Measurements from ENCODE around the gene NFASC. TPM values are rescaled to one million over a fixed set of nuclear protein-coding genes. Genes with fewer than 3 reads are reported as not detected.

Gene NFASC
- total and polyA plus RNA-seq, 2 experiments from 2014 or later = 3.9 to 11.7 TPM

- DNase-seq (ENCODE audit: low spot score) (no peak), ATAC-seq (no peak)
- TF ChIP-seq JUNB (IDR thresholded peaks at IDR 0.05; ENCODE audit: unreplicated experiment) (no peak), NANOG (IDR thresholded peaks at IDR 0.05; ENCODE audit: borderline replicate concordance) (no peak)
- no peaks in the 10 kb centered on the region for H3K9me3 Mint-ChIP-seq
- H3K9me2 ChIP-seq (ENCODE audit: insufficient read depth) = 0 out of 2 replicates have a peak, but pooled peaks cover 4% of the 10 kb centered on the region
- no peaks in the 10 kb centered on the region for H3K36me3 ChIP-seq (ENCODE audit: insufficient read depth)
- H3K4me1 Mint-ChIP-seq = peaks cover 40% of the 10 kb centered on the region
- no peak overlapping the region for H3K4me3 ChIP-seq
- H3K27ac Mint-ChIP-seq = no peak overlapping the region
- peaks cover 15% of the 10 kb centered on the region for H3K27me3 Mint-ChIP-seq (ENCODE audit: insufficient read depth, low read depth, poor library complexity)
- H3K79me2 ChIP-seq (replicated peaks; ENCODE audit: insufficient read depth) = no peaks in the 10 kb centered on the region
- no peak overlapping the region for H3K4me3 Mint-ChIP-seq
- no peaks in the 10 kb centered on the region for H3K27me3 ChIP-seq (ENCODE audit: insufficient read depth)
- no peak overlapping the region for H3K27ac ChIP-seq (ENCODE audit: low read depth)
- H3K4me2 ChIP-seq = no peak overlapping the region
- H3K36me3 Mint-ChIP-seq (ENCODE audit: low read depth) = no peaks in the 10 kb centered on the region
- H4K20me1 ChIP-seq (replicated peaks; ENCODE audit: insufficient read depth) = no peaks in the 10 kb centered on the region
- peaks cover 17% of the 10 kb centered on the region for H3K4me1 ChIP-seq (ENCODE audit: insufficient read depth)
- H3F3A ChIP-seq (replicated peaks; ENCODE audit: low read depth) = no peaks in the 10 kb centered on the region
- H2AFZ ChIP-seq = no peak overlapping the region
Observed at GRCh38 chr1:205049479-205049878, 178.8 kb downstream of the NFASC start.

GRCh38 chr1:205052690-205053089 is 182.0 kb downstream of the NFASC start:
- H3K36me3 Mint-ChIP-seq (ENCODE audit: low read depth) = no peaks in the 10 kb centered on the region
- H3K27me3 Mint-ChIP-seq (ENCODE audit: insufficient read depth, low read depth, poor library complexity) = peaks cover 8% of the 10 kb centered on the region
- no peaks in the 10 kb centered on the region for H3K4me1 ChIP-seq (ENCODE audit: insufficient read depth)
- H3K27ac Mint-ChIP-seq = no peak overlapping the region
- H3K27me3 ChIP-seq (ENCODE audit: insufficient read depth) = no peaks in the 10 kb centered on the region
- TF ChIP-seq, protein P1, sequence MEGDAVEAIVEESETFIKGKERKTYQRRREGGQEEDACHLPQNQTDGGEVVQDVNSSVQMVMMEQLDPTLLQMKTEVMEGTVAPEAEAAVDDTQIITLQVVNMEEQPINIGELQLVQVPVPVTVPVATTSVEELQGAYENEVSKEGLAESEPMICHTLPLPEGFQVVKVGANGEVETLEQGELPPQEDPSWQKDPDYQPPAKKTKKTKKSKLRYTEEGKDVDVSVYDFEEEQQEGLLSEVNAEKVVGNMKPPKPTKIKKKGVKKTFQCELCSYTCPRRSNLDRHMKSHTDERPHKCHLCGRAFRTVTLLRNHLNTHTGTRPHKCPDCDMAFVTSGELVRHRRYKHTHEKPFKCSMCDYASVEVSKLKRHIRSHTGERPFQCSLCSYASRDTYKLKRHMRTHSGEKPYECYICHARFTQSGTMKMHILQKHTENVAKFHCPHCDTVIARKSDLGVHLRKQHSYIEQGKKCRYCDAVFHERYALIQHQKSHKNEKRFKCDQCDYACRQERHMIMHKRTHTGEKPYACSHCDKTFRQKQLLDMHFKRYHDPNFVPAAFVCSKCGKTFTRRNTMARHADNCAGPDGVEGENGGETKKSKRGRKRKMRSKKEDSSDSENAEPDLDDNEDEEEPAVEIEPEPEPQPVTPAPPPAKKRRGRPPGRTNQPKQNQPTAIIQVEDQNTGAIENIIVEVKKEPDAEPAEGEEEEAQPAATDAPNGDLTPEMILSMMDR (conservative IDR thresholded peaks at IDR 0.05; ENCODE audit: low read depth in 2 of 2) = peak in 1 of 2 experiments; percentile 31; a peak in 2 of 4 replicates
- TF ChIP-seq, protein P2, sequence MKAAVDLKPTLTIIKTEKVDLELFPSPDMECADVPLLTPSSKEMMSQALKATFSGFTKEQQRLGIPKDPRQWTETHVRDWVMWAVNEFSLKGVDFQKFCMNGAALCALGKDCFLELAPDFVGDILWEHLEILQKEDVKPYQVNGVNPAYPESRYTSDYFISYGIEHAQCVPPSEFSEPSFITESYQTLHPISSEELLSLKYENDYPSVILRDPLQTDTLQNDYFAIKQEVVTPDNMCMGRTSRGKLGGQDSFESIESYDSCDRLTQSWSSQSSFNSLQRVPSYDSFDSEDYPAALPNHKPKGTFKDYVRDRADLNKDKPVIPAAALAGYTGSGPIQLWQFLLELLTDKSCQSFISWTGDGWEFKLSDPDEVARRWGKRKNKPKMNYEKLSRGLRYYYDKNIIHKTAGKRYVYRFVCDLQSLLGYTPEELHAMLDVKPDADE (IDR thresholded peaks at IDR 0.05) = no peak
- TF ChIP-seq EZH2 (IDR thresholded peaks at IDR 0.05; ENCODE audit: low read depth, unreplicated experiment) = no peak
- no peaks in the 10 kb centered on the region for H3F3A ChIP-seq (replicated peaks; ENCODE audit: low read depth)
- DNase-seq (ENCODE audit: low spot score) (no peak), ATAC-seq (peak; percentile 55)
- no peak overlapping the region for H3K4me2 ChIP-seq
- H2AFZ ChIP-seq = no peak overlapping the region
- no peak overlapping the region for H3K4me3 ChIP-seq
- H3K27ac ChIP-seq (ENCODE audit: low read depth) = no peak overlapping the region
- no peaks in the 10 kb centered on the region for H3K9me2 ChIP-seq (ENCODE audit: insufficient read depth)
- peaks cover 12% of the 10 kb centered on the region; the same call in 2 of the 3 replicates for H3K4me1 Mint-ChIP-seq
- H3K9me3 Mint-ChIP-seq = no peaks in the 10 kb centered on the region
- H3K36me3 ChIP-seq (ENCODE audit: insufficient read depth) = no peaks in the 10 kb centered on the region
- H3K4me3 Mint-ChIP-seq = no peak overlapping the region
- H3K79me2 ChIP-seq (replicated peaks; ENCODE audit: insufficient read depth) = no peaks in the 10 kb centered on the region
- no peaks in the 10 kb centered on the region for H4K20me1 ChIP-seq (replicated peaks; ENCODE audit: insufficient read depth)

GRCh38 chr1:205053296-205053695 is 182.6 kb downstream of the NFASC start:
- Histone ChIP-seq H3K27me3 (ENCODE audit: insufficient read depth) (no peaks in the 10 kb centered on the region), H3K36me3 (ENCODE audit: insufficient read depth) (no peaks in the 10 kb centered on the region), H2AFZ (no peak overlapping the region), H3K79me2 (replicated peaks; ENCODE audit: insufficient read depth) (no peaks in the 10 kb centered on the region), H4K20me1 (replicated peaks; ENCODE audit: insufficient read depth) (no peaks in the 10 kb centered on the region), H3K4me1 (ENCODE audit: insufficient read depth) (no peaks in the 10 kb centered on the region), H3K4me2 (no peak overlapping the region), H3F3A (replicated peaks; ENCODE audit: low read depth) (no peaks in the 10 kb centered on the region), H3K9me2 (ENCODE audit: insufficient read depth) (no peaks in the 10 kb centered on the region), H3K27ac (ENCODE audit: low read depth) (no peak overlapping the region), H3K4me3 (no peak overlapping the region)
- ATAC-seq (no peak), DNase-seq (ENCODE audit: low spot score) (no peak)
- H3K27ac Mint-ChIP-seq = no peak overlapping the region
- H3K4me3 Mint-ChIP-seq = no peak overlapping the region
- no peaks in the 10 kb centered on the region for H3K9me3 Mint-ChIP-seq
- peaks cover 12% of the 10 kb centered on the region; the same call in 2 of the 3 replicates for H3K4me1 Mint-ChIP-seq
- no peaks in the 10 kb centered on the region for H3K36me3 Mint-ChIP-seq (ENCODE audit: low read depth)
- H3K27me3 Mint-ChIP-seq (ENCODE audit: insufficient read depth, low read depth, poor library complexity) = peaks cover 8% of the 10 kb centered on the region
- TF ChIP-seq, protein P3, sequence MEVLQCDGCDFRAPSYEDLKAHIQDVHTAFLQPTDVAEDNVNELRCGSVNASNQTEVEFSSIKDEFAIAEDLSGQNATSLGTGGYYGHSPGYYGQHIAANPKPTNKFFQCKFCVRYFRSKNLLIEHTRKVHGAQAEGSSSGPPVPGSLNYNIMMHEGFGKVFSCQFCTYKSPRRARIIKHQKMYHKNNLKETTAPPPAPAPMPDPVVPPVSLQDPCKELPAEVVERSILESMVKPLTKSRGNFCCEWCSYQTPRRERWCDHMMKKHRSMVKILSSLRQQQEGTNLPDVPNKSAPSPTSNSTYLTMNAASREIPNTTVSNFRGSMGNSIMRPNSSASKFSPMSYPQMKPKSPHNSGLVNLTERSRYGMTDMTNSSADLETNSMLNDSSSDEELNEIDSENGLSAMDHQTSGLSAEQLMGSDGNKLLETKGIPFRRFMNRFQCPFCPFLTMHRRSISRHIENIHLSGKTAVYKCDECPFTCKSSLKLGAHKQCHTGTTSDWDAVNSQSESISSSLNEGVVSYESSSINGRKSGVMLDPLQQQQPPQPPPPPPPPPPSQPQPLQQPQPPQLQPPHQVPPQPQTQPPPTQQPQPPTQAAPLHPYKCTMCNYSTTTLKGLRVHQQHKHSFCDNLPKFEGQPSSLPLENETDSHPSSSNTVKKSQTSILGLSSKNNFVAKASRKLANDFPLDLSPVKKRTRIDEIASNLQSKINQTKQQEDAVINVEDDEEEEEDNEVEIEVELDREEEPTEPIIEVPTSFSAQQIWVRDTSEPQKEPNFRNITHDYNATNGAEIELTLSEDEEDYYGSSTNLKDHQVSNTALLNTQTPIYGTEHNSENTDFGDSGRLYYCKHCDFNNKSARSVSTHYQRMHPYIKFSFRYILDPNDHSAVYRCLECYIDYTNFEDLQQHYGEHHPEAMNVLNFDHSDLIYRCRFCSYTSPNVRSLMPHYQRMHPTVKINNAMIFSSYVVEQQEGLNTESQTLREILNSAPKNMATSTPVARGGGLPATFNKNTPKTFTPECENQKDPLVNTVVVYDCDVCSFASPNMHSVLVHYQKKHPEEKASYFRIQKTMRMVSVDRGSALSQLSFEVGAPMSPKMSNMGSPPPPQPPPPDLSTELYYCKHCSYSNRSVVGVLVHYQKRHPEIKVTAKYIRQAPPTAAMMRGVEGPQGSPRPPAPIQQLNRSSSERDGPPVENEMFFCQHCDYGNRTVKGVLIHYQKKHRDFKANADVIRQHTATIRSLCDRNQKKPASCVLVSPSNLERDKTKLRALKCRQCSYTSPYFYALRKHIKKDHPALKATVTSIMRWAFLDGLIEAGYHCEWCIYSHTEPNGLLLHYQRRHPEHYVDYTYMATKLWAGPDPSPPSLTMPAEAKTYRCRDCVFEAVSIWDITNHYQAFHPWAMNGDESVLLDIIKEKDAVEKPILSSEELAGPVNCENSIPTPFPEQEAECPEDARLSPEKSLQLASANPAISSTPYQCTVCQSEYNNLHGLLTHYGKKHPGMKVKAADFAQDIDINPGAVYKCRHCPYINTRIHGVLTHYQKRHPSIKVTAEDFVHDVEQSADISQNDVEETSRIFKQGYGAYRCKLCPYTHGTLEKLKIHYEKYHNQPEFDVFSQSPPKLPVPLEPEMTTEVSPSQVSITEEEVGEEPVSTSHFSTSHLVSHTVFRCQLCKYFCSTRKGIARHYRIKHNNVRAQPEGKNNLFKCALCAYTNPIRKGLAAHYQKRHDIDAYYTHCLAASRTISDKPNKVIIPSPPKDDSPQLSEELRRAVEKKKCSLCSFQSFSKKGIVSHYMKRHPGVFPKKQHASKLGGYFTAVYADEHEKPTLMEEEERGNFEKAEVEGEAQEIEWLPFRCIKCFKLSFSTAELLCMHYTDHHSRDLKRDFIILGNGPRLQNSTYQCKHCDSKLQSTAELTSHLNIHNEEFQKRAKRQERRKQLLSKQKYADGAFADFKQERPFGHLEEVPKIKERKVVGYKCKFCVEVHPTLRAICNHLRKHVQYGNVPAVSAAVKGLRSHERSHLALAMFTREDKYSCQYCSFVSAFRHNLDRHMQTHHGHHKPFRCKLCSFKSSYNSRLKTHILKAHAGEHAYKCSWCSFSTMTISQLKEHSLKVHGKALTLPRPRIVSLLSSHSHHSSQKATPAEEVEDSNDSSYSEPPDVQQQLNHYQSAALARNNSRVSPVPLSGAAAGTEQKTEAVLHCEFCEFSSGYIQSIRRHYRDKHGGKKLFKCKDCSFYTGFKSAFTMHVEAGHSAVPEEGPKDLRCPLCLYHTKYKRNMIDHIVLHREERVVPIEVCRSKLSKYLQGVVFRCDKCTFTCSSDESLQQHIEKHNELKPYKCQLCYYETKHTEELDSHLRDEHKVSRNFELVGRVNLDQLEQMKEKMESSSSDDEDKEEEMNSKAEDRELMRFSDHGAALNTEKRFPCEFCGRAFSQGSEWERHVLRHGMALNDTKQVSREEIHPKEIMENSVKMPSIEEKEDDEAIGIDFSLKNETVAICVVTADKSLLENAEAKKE (CRISPR knock-in tag; IDR thresholded peaks at IDR 0.05) = no peak
- TF ChIP-seq ZNF114 (CRISPR knock-in tag; IDR thresholded peaks at IDR 0.05) (no peak), STAT1 (IDR thresholded peaks at IDR 0.05; ENCODE audit: unreplicated experiment) (no peak), POLR2AphosphoS5 (IDR thresholded peaks at IDR 0.05; ENCODE audit: low read depth) (no peak)
